ENCODE data around the gene GPER1.
"Not testable (repeated sequence)": the region's sequence is repeated elsewhere in the genome, so short reads cannot be mapped to it uniquely, and the experiment has no call there.

GPER1 gene

GRCh38 chr7:1111156-1111555 lies 23.2 kb downstream of the GPER1 start:
- Histone ChIP-seq H3K4me3 (ENCODE audit: insufficient read depth, low read depth, low read length) (no peak overlapping the region), H3K4me1 (ENCODE audit: control insufficient read depth, insufficient read depth, low read length) (no peaks in the 10 kb centered on the region), H3K27ac (ENCODE audit: insufficient read depth, low read depth, low read length, poor library complexity, severe bottlenecking) (no peak overlapping the region), H3K27me3 (ENCODE audit: control insufficient read depth, insufficient read depth, low read length, poor library complexity, severe bottlenecking) (no peaks in the 10 kb centered on the region), H3K36me3 (ENCODE audit: control insufficient read depth, insufficient read depth, low read length) (no peaks in the 10 kb centered on the region), H3K9me3 (ENCODE audit: control insufficient read depth, low read length) (no peaks in the 10 kb centered on the region)
- WGBS, 2 experiments: 90 to 94% methylated on average over 2 to 3 of the region's 3 CpGs

DNA sequence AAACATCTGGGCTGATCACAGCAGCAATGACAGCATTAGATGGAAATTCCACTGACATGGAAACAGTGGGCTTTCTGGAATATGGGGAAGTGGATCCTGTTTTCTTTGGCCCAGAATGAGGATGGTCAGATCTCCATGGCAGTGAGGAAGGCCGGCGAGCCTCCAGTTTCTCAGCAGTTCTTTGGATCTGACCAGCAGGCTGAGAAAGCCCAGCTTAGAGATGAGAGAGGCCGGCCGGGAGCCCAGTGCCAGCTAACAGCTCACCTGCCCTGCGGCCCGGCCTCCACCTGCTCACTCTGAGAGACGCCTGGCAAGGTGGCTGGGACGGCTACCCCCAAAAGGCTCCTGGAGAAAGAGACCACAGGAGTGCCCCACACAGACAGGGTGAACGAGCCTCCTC lies 24.2 kb downstream of the GPER1 start:
- H3K27ac ChIP-seq (ENCODE audit: insufficient read depth, low read depth, low read length, poor library complexity, severe bottlenecking): no peak overlapping the region
- no peak overlapping the region for H3K4me3 ChIP-seq (ENCODE audit: insufficient read depth, low read depth, low read length)
- 94 to 96% methylated on average over 9 of the region's 9 CpGs for WGBS, 2 experiments

GRCh38 chr7:1112625-1113547 lies 25.0 kb downstream of the GPER1 start:
- H3K27ac ChIP-seq (ENCODE audit: insufficient read depth, low read depth, low read length, poor library complexity, severe bottlenecking): no peak overlapping the region
- no peak overlapping the region for H3K4me3 ChIP-seq (ENCODE audit: insufficient read depth, low read depth, low read length)
- 96% methylated on average over 43 of the region's 43 CpGs for WGBS, 2 experiments
- no peaks in the 10 kb centered on the region for H3K36me3 ChIP-seq (ENCODE audit: control insufficient read depth, insufficient read depth, low read length)
- H3K9me3 ChIP-seq (ENCODE audit: control insufficient read depth, low read length): no peaks in the 10 kb centered on the region
- no peaks in the 10 kb centered on the region for H3K4me1 ChIP-seq (ENCODE audit: control insufficient read depth, insufficient read depth, low read length)
- no peaks in the 10 kb centered on the region for H3K27me3 ChIP-seq (ENCODE audit: control insufficient read depth, insufficient read depth, low read length, poor library complexity, severe bottlenecking)

More for the DNA sequence above, 24.2 kb downstream of the GPER1 start:
- H3K36me3 ChIP-seq (ENCODE audit: control insufficient read depth, insufficient read depth, low read length): no peaks in the 10 kb centered on the region
- no peaks in the 10 kb centered on the region for H3K27me3 ChIP-seq (ENCODE audit: control insufficient read depth, insufficient read depth, low read length, poor library complexity, severe bottlenecking)
- H3K9me3 ChIP-seq (ENCODE audit: control insufficient read depth, low read length): no peaks in the 10 kb centered on the region
- H3K4me1 ChIP-seq (ENCODE audit: control insufficient read depth, insufficient read depth, low read length): no peaks in the 10 kb centered on the region

GRCh38 chr7:1113548-1113885 lies 25.6 kb downstream of the GPER1 start:
- H3K4me1 ChIP-seq (ENCODE audit: control insufficient read depth, insufficient read depth, low read length): no peaks in the 10 kb centered on the region
- no peak overlapping the region for H3K4me3 ChIP-seq (ENCODE audit: insufficient read depth, low read depth, low read length)
- 93 to 95% methylated on average over 18 of the region's 18 CpGs for WGBS, 2 experiments
- no peak overlapping the region for H3K27ac ChIP-seq (ENCODE audit: insufficient read depth, low read depth, low read length, poor library complexity, severe bottlenecking)
- no peaks in the 10 kb centered on the region for H3K27me3 ChIP-seq (ENCODE audit: control insufficient read depth, insufficient read depth, low read length, poor library complexity, severe bottlenecking)
- no peaks in the 10 kb centered on the region for H3K36me3 ChIP-seq (ENCODE audit: control insufficient read depth, insufficient read depth, low read length)
- no peaks in the 10 kb centered on the region for H3K9me3 ChIP-seq (ENCODE audit: control insufficient read depth, low read length)

DNA sequence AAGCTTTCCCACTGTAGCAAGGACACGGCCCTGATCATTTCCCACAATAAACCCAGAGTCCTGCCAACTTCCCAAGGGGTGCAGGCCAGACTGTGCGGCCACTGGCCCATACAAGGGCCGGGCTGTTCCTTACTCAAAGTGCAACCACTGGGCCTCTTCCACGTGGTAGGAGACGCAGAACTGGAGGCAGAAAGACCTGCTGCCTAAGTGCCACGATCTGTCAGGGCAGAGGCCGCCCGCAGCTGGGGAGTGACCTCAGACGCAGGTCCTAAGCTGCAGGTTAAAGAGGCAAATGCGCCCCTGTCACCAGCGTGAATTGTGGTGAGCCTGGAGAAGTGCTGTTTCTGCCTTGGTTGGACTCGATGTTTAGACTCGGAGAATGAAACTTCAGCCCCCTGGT lies 26.2 kb downstream of the GPER1 start:
- Histone ChIP-seq H3K4me3 (ENCODE audit: insufficient read depth, low read depth, low read length) (no peak overlapping the region), H3K27ac (ENCODE audit: insufficient read depth, low read depth, low read length, poor library complexity, severe bottlenecking) (no peak overlapping the region), H3K36me3 (ENCODE audit: control insufficient read depth, insufficient read depth, low read length) (no peaks in the 10 kb centered on the region), H3K27me3 (ENCODE audit: control insufficient read depth, insufficient read depth, low read length, poor library complexity, severe bottlenecking) (no peaks in the 10 kb centered on the region), H3K4me1 (ENCODE audit: control insufficient read depth, insufficient read depth, low read length) (no peaks in the 10 kb centered on the region), H3K9me3 (ENCODE audit: control insufficient read depth, low read length) (no peaks in the 10 kb centered on the region)
- 94 to 95% methylated on average over 13 of the region's 13 CpGs for WGBS, 2 experiments

- H3K27ac ChIP-seq (ENCODE audit: insufficient read depth, low read depth, low read length, poor library complexity, severe bottlenecking): no peak overlapping the region
- no peaks in the 10 kb centered on the region for H3K4me1 ChIP-seq (ENCODE audit: control insufficient read depth, insufficient read depth, low read length)
- H3K9me3 ChIP-seq (ENCODE audit: control insufficient read depth, low read length): no peaks in the 10 kb centered on the region
- no peaks in the 10 kb centered on the region for H3K27me3 ChIP-seq (ENCODE audit: control insufficient read depth, insufficient read depth, low read length, poor library complexity, severe bottlenecking)
- WGBS, 2 experiments: 93 to 96% methylated on average over 19 of the region's 19 CpGs
- H3K36me3 ChIP-seq (ENCODE audit: control insufficient read depth, insufficient read depth, low read length): no peaks in the 10 kb centered on the region
- no peak overlapping the region for H3K4me3 ChIP-seq (ENCODE audit: insufficient read depth, low read depth, low read length)
Observed at GRCh38 chr7:1114505-1114904, 26.6 kb downstream of the GPER1 start.

DNA sequence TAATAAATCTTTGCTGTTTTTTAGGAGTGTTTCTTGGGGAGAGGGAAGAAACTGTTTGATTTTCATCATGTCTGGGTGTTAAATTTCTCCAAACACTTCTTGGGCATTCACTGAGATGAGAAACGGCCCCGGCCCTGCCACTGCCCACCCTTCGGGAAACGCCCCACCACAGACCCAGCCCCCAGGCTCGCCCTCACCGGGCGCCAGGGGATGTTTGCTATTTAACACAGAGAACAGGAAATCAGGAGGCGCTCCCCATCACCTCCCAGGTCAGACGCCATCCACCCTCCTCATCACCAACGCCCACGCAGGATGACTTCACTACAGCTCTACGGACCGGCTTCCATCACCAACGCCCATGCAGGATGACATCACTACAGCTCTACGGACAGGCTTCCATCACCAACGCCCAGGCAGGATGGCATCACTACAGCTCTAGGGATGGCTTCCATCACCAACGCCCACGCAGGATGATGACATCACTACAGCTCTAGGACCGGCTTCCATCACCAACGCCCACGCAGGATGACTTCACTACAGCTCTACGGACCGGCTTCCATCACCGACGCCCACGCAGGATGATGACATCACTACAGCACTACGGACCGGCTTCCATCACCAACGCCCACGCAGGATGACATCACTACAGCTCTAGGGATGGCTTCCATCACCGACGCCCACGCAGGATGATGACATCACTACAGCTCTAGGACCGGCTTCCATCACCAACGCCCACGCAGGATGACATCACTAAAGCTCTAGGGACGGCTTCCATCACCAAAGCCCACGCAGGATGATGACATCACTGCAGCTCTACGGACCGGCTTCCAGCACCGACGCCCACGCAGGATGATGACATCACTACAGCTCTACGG lies 27.5 kb downstream of the GPER1 start:
- not testable (repeated sequence) for H3K4me3 ChIP-seq (ENCODE audit: insufficient read depth, low read depth, low read length); H3K9me3 ChIP-seq (ENCODE audit: control insufficient read depth, low read length); H3K27me3 ChIP-seq (ENCODE audit: control insufficient read depth, insufficient read depth, low read length, poor library complexity, severe bottlenecking); H3K36me3 ChIP-seq (ENCODE audit: control insufficient read depth, insufficient read depth, low read length); H3K4me1 ChIP-seq (ENCODE audit: control insufficient read depth, insufficient read depth, low read length); H3K27ac ChIP-seq (ENCODE audit: insufficient read depth, low read depth, low read length, poor library complexity, severe bottlenecking)
- 96% methylated on average over 44 of the region's 44 CpGs for WGBS, 2 experiments

GRCh38 chr7:1116383-1117008 lies 28.6 kb downstream of the GPER1 start:
- not testable (repeated sequence) for H3K27me3 ChIP-seq (ENCODE audit: control insufficient read depth, insufficient read depth, low read length, poor library complexity, severe bottlenecking); H3K4me1 ChIP-seq (ENCODE audit: control insufficient read depth, insufficient read depth, low read length); H3K36me3 ChIP-seq (ENCODE audit: control insufficient read depth, insufficient read depth, low read length); H3K4me3 ChIP-seq (ENCODE audit: insufficient read depth, low read depth, low read length); H3K9me3 ChIP-seq (ENCODE audit: control insufficient read depth, low read length); H3K27ac ChIP-seq (ENCODE audit: insufficient read depth, low read depth, low read length, poor library complexity, severe bottlenecking)
- WGBS, 2 experiments: 94 to 97% methylated on average over 49 of the region's 49 CpGs

DNA sequence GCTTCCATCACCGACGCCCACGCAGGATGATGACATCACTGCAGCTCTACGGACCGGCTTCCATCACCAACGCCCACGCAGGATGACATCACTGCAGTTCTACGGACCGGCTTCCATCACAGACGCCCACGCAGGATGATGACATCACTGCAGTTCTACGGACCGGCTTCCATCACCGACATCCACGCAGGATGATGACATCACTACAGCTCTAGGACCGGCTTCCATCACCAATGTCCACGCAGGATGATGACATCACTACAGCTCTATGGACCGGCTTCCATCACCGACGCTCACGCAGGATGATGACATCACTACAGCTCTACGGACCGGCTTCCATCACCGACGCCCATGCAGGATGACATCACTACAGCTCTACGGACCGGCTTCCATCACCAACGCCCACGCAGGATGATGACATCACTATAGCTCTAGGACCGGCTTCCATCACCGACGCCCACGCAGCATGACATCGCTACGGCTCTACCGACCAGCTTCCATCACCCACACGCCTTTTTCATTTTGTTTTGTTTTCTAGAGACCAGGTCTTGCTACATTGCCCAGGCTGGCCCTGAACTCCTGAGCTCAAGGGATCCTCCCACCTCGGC lies 29.5 kb downstream of the GPER1 start:
- Histone ChIP-seq H3K4me3 (ENCODE audit: insufficient read depth, low read depth, low read length) (no peak overlapping the region), H3K27ac (ENCODE audit: insufficient read depth, low read depth, low read length, poor library complexity, severe bottlenecking) (no peak overlapping the region), H3K36me3 (ENCODE audit: control insufficient read depth, insufficient read depth, low read length) (no peaks in the 10 kb centered on the region), H3K9me3 (ENCODE audit: control insufficient read depth, low read length) (no peaks in the 10 kb centered on the region), H3K4me1 (ENCODE audit: control insufficient read depth, insufficient read depth, low read length) (peaks cover 9% of the 10 kb centered on the region), H3K27me3 (ENCODE audit: control insufficient read depth, insufficient read depth, low read length, poor library complexity, severe bottlenecking) (no peaks in the 10 kb centered on the region)
- WGBS, 2 experiments: 93 to 95% methylated on average over 38 of the region's 38 CpGs
